ENCODE data around the gene KMT2D.

The KMT2D gene

DNA sequence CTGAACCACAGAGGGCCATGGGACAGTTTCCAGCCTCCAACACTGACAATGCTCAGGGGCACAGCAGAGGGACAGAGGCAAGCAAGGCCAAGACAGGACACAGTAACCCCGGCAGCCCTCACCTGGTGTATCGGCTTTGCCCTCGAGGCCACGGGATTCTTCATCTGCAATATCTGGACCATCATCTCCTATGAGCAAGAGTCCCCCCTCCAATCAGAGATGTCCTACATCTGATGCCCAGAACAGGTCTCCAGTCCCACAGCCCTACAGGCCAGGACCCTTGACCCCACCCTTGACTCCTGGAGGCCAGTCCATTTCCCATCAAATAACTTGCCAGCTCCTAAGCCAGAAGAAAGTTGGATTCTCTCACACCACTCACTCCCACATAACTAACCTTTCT is 17.4 kb downstream of the KMT2D start:
- H3K4ac ChIP-seq (ENCODE audit: low read depth in 1 of 2, low read length in 2 of 2), result no peak overlapping the region
- H3K27ac ChIP-seq (ENCODE audit: low read length, poor library complexity, severe bottlenecking), result no peak overlapping the region
- no peaks in the 10 kb centered on the region for H3K27me3 ChIP-seq (ENCODE audit: control insufficient read depth in 1 of 2, insufficient read depth in 1 of 2, low read length in 2 of 2)
- H3K4me2 ChIP-seq (ENCODE audit: low read length, poor library complexity, severe bottlenecking), result no peak overlapping the region
- H2BK120ac ChIP-seq (ENCODE audit: low read depth, low read length), result no peak overlapping the region
- H3K4me1 ChIP-seq (ENCODE audit: control insufficient read depth, insufficient read depth, low read depth, low read length), result no peaks in the 10 kb centered on the region
- no peak overlapping the region for H3K18ac ChIP-seq (ENCODE audit: low read depth in 1 of 2, low read length in 2 of 2)
- no peak overlapping the region for H3K14ac ChIP-seq (ENCODE audit: low read length in 2 of 2)
- H3K23ac ChIP-seq (ENCODE audit: low read length in 2 of 2), result no peak overlapping the region
- DNase-seq, result no peak
- H2BK12ac ChIP-seq (ENCODE audit: low read length in 2 of 2), result no peak overlapping the region
- H4K8ac ChIP-seq (ENCODE audit: low read length), result no peak overlapping the region
- H3K9ac ChIP-seq (ENCODE audit: low read length), result no peak overlapping the region
- H3K79me1 ChIP-seq (replicated peaks; ENCODE audit: low read length, poor library complexity, severe bottlenecking), result peaks cover 57% of the 10 kb centered on the region
- peaks cover 95% of the 10 kb centered on the region in 2 experiments for H3K36me3 ChIP-seq (ENCODE audit: control insufficient read depth in 1 of 2, insufficient read depth in 2 of 2, low read depth in 1 of 2, low read length in 2 of 2)
- no peak overlapping the region for H2BK15ac ChIP-seq (ENCODE audit: low read depth, poor library complexity, severe bottlenecking)
- no peak overlapping the region for H4K91ac ChIP-seq (ENCODE audit: low read length)
- no peak overlapping the region for H2AFZ ChIP-seq (ENCODE audit: low read depth, low read length)
- H2AK5ac ChIP-seq (ENCODE audit: low read length, severe bottlenecking), result no peak overlapping the region
- H3K4me3 ChIP-seq (ENCODE audit: insufficient read depth in 1 of 2, low read depth in 1 of 2, low read length in 2 of 2), result no peak overlapping the region
- H3K9me3 ChIP-seq (ENCODE audit: control insufficient read depth, low read length), result no peaks in the 10 kb centered on the region
- 96% methylated on average over 4 of the region's 4 CpGs for WGBS
- no peak overlapping the region for H2BK5ac ChIP-seq (ENCODE audit: low read depth, low read length, poor library complexity, severe bottlenecking)

- Histone ChIP-seq H2BK5ac (ENCODE audit: low read depth, low read length, poor library complexity, severe bottlenecking) (no peak overlapping the region), H3K36me3 (ENCODE audit: control insufficient read depth in 1 of 2, insufficient read depth in 2 of 2, low read depth in 1 of 2, low read length in 2 of 2) (peaks cover 95 to 98% of the 10 kb centered on the region in 2 experiments), H3K18ac (ENCODE audit: low read depth in 1 of 2, low read length in 2 of 2) (no peak overlapping the region), H2BK12ac (ENCODE audit: low read length in 2 of 2) (no peak overlapping the region), H3K27me3 (ENCODE audit: control insufficient read depth in 1 of 2, insufficient read depth in 1 of 2, low read length in 2 of 2) (no peaks in the 10 kb centered on the region), H2BK120ac (ENCODE audit: low read depth, low read length) (no peak overlapping the region), H3K9ac (ENCODE audit: low read length) (no peak overlapping the region), H2AFZ (ENCODE audit: low read depth, low read length) (no peak overlapping the region), H3K14ac (ENCODE audit: low read length in 2 of 2) (no peak overlapping the region), H3K9me3 (ENCODE audit: control insufficient read depth, low read length) (no peaks in the 10 kb centered on the region), H2BK15ac (ENCODE audit: low read depth, poor library complexity, severe bottlenecking) (no peak overlapping the region), H4K91ac (ENCODE audit: low read length) (no peak overlapping the region), H4K8ac (ENCODE audit: low read length) (no peak overlapping the region), H3K4me2 (ENCODE audit: low read length, poor library complexity, severe bottlenecking) (no peak overlapping the region), H3K4me3 (ENCODE audit: insufficient read depth in 1 of 2, low read depth in 1 of 2, low read length in 2 of 2) (no peak overlapping the region), H3K79me1 (replicated peaks; ENCODE audit: low read length, poor library complexity, severe bottlenecking) (peaks cover 61% of the 10 kb centered on the region), H2AK5ac (ENCODE audit: low read length, severe bottlenecking) (no peak overlapping the region), H3K4me1 (ENCODE audit: control insufficient read depth, insufficient read depth, low read depth, low read length) (no peaks in the 10 kb centered on the region), H3K4ac (ENCODE audit: low read depth in 1 of 2, low read length in 2 of 2) (no peak overlapping the region), H3K27ac (ENCODE audit: low read length, poor library complexity, severe bottlenecking) (no peak overlapping the region), H3K23ac (ENCODE audit: low read length in 2 of 2) (no peak overlapping the region)
- 90% methylated on average over 10 of the region's 18 CpGs for WGBS
- no peak for DNase-seq
Observed at GRCh38 chr12:49041881-49042484, 18.6 kb downstream of the KMT2D start.

DNA sequence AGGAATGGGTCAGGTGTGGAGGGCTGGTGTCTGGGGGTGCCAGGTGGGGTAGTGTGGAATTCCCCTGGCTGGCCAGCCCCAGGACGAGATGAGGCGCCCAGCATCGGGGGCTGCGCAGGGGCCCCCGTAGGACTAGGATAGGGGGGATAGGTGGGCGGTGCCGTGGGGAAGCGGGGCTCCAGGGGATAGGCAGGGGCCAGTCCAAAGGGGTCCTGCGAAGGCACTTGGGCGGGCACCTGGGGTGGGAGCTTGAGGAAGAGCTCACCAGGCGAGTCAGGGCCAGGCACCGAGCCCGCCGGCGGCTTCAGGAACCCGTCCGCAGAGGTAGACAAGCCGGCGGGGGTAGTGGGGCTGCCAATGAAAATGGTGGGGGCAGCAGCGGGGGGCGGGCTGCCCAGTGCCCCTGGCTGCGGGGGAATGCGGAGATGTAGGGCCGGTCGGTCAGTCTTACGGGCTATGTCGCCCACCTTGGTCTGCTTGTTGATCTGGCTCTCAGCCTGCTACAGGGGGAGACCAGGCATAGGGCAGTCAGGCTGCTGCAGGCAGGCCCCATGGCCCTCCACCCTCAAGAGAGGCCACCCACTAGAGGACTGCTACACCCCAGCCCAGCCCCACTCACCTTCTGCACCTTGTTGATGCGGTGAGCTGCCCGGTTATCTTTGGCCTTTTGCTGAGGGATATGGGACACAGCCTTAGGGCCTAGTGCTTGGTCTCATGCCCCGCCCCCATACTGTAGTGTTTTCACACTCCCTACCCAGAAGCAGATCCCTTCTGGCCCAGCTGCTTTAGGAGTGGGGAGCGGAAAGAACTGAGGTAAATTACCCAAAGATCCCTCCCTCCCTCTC is 19.3 kb downstream of the KMT2D start:
- no peak overlapping the region for H3K4me3 ChIP-seq (ENCODE audit: insufficient read depth in 1 of 2, low read depth in 1 of 2, low read length in 2 of 2)
- peaks cover 93 to 94% of the 10 kb centered on the region in 2 experiments for H3K36me3 ChIP-seq (ENCODE audit: control insufficient read depth in 1 of 2, insufficient read depth in 2 of 2, low read depth in 1 of 2, low read length in 2 of 2)
- H3K9me3 ChIP-seq (ENCODE audit: control insufficient read depth, low read length), result no peaks in the 10 kb centered on the region
- no peak overlapping the region for H4K8ac ChIP-seq (ENCODE audit: low read length)
- no peak overlapping the region for H2BK15ac ChIP-seq (ENCODE audit: low read depth, poor library complexity, severe bottlenecking)
- H3K14ac ChIP-seq (ENCODE audit: low read length in 2 of 2), result no peak overlapping the region
- no peak overlapping the region for H2BK5ac ChIP-seq (ENCODE audit: low read depth, low read length, poor library complexity, severe bottlenecking)
- H3K4me2 ChIP-seq (ENCODE audit: low read length, poor library complexity, severe bottlenecking), result no peak overlapping the region
- peaks cover 56% of the 10 kb centered on the region for H3K79me1 ChIP-seq (replicated peaks; ENCODE audit: low read length, poor library complexity, severe bottlenecking)
- H2AFZ ChIP-seq (ENCODE audit: low read depth, low read length), result no peak overlapping the region
- no peak for DNase-seq
- WGBS, result 97% methylated on average over 30 of the region's 31 CpGs
- H2AK5ac ChIP-seq (ENCODE audit: low read length, severe bottlenecking), result no peak overlapping the region
- H3K27ac ChIP-seq (ENCODE audit: low read length, poor library complexity, severe bottlenecking), result no peak overlapping the region
- no peak overlapping the region for H3K18ac ChIP-seq (ENCODE audit: low read depth in 1 of 2, low read length in 2 of 2)
- H3K27me3 ChIP-seq (ENCODE audit: control insufficient read depth in 1 of 2, insufficient read depth in 1 of 2, low read length in 2 of 2), result no peaks in the 10 kb centered on the region
- H3K4me1 ChIP-seq (ENCODE audit: control insufficient read depth, insufficient read depth, low read depth, low read length), result no peaks in the 10 kb centered on the region
- no peak overlapping the region for H3K4ac ChIP-seq (ENCODE audit: low read depth in 1 of 2, low read length in 2 of 2)
- H3K9ac ChIP-seq (ENCODE audit: low read length), result no peak overlapping the region
- no peak overlapping the region for H2BK12ac ChIP-seq (ENCODE audit: low read length in 2 of 2)
- no peak overlapping the region for H3K23ac ChIP-seq (ENCODE audit: low read length in 2 of 2)
- H4K91ac ChIP-seq (ENCODE audit: low read length), result no peak overlapping the region
- H2BK120ac ChIP-seq (ENCODE audit: low read depth, low read length), result no peak overlapping the region

DNA sequence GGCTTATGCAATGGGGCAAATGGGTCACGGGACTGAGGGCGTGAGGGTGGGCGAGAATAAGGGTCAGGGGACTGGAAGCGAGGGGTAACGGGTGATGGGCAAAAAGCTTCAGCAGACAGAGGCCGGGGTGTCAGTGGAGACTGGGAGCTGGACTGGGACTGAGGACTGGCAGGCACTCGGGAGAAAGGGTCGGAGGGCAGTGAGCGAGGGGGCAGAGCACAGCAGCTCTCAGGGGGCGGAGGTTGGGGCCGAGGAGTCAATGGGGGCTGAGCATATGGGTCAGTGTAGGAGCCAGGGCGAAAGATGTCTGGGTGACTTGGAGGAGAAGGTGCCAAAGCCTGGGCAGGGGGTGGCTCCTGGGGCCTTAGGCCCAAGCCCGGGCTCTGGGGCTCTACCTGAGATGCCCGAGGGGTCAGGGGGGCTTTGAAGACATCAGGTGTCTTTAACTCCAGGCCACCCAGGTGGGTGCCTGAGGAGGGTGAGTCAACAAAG is 20.2 kb downstream of the KMT2D start:
- Histone ChIP-seq H2AFZ (ENCODE audit: low read depth, low read length) (no peak overlapping the region), H2BK12ac (ENCODE audit: low read length in 2 of 2) (no peak overlapping the region), H3K9ac (ENCODE audit: low read length) (no peak overlapping the region), H3K27ac (ENCODE audit: low read length, poor library complexity, severe bottlenecking) (no peak overlapping the region), H3K4me2 (ENCODE audit: low read length, poor library complexity, severe bottlenecking) (no peak overlapping the region), H4K91ac (ENCODE audit: low read length) (no peak overlapping the region), H2AK5ac (ENCODE audit: low read length, severe bottlenecking) (no peak overlapping the region), H2BK15ac (ENCODE audit: low read depth, poor library complexity, severe bottlenecking) (no peak overlapping the region), H2BK5ac (ENCODE audit: low read depth, low read length, poor library complexity, severe bottlenecking) (no peak overlapping the region), H3K4me1 (ENCODE audit: control insufficient read depth, insufficient read depth, low read depth, low read length) (no peaks in the 10 kb centered on the region), H3K36me3 (ENCODE audit: control insufficient read depth in 1 of 2, insufficient read depth in 2 of 2, low read depth in 1 of 2, low read length in 2 of 2) (peaks cover 85 to 92% of the 10 kb centered on the region in 2 experiments), H3K9me3 (ENCODE audit: control insufficient read depth, low read length) (no peaks in the 10 kb centered on the region), H3K4ac (ENCODE audit: low read depth in 1 of 2, low read length in 2 of 2) (no peak overlapping the region), H4K8ac (ENCODE audit: low read length) (no peak overlapping the region), H3K23ac (ENCODE audit: low read length in 2 of 2) (no peak overlapping the region), H3K79me1 (replicated peaks; ENCODE audit: low read length, poor library complexity, severe bottlenecking) (peaks cover 50% of the 10 kb centered on the region), H3K27me3 (ENCODE audit: control insufficient read depth in 1 of 2, insufficient read depth in 1 of 2, low read length in 2 of 2) (no peaks in the 10 kb centered on the region), H3K18ac (ENCODE audit: low read depth in 1 of 2, low read length in 2 of 2) (no peak overlapping the region), H3K4me3 (ENCODE audit: insufficient read depth in 1 of 2, low read depth in 1 of 2, low read length in 2 of 2) (no peak overlapping the region), H3K14ac (ENCODE audit: low read length in 2 of 2) (no peak overlapping the region), H2BK120ac (ENCODE audit: low read depth, low read length) (no peak overlapping the region)
- DNase-seq, result no peak
- WGBS, result 97% methylated on average over 14 of the region's 14 CpGs
